ENCODE results near the gene ZBTB32. TPM values are rescaled to one million over a fixed set of nuclear protein-coding genes. Genes with fewer than 3 reads are reported as not detected.
A peak's percentile ranks its signal among the peaks of the same experiment; 100 is the strongest.
"Not testable (repeated sequence)": the region's sequence is repeated elsewhere in the genome, so short reads cannot be mapped to it uniquely, and the experiment has no call there.

The ZBTB32 gene
- 0.15 TPM for polyA plus RNA-seq (ENCODE audit: insufficient read length)

DNA sequence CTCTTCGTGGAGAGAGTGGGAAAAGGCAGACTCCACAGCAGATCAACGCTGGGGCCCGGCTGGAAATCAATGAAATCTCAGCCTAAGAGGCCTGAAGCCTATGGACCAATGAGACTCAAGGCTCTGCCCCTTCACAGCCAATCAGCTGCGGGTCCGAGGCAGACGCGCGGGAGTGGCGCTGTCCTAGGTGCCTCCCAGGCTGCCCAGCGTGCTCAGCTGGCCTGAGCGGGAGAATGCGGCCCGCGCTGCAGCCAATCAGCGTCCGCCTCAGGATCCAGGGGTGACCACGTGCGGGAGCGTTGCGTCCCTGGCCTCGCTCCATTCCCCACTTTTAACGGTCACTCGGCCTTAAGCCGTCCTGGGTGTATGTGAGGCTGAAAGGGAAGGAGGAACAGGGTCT, at the start of gene ZBTB32:
TSS of gene ZBTB32 (plus strand) at position 341 of the 400 bp plus-strand sequence. CDS start 10,069 bp downstream, outside the sequence.
- no peak for DNase-seq

GRCh38 chr19:35654828-35655227, 49.5 kb upstream of the ZBTB32 start:
- not testable (repeated sequence) for DNase-seq

GRCh38 chr19:35655600-35655999, 48.8 kb upstream of the ZBTB32 start:
- DNase-seq: no peak

- no peak for DNase-seq
Observed at GRCh38 chr19:35656700-35657099, 47.7 kb upstream of the ZBTB32 start.

DNA sequence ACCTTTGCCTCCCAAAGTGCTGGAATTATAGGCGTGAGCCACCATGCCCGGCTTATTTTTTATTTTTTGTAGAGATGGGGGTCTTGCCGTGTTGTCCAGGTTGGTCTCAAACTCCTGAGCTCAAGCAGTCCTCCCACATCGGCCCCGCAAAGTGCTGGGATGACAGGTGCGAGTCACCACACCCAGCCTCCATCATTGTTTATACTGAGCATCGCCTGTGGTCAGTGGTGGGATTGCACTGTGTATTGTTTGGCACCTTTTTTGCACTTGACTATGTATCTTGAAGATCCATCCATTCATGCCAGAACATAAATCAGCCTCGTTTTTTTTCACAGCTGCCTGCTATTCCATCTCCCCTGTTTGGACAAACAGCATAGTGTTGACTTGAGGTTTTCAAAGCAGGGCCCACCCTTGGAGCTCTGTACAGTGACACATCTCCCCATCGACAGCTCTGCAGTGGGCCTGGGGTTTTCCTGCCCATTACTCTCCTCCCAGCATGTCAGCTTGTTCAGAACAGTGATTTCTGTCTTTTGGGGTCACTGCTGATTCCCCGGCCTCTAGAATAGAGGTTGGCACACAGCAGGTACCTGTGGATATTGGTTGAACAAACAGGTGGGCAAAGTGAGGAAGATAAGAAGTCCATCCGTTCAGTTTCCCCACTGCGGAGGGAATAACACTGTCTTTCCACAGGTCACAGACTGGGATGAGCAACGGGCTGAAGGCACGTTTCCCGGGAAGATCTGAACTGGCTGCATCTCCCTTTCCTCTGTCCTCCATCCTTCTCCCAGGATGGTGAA, 46.3 kb upstream of the ZBTB32 start:
- no peak for DNase-seq

DNA sequence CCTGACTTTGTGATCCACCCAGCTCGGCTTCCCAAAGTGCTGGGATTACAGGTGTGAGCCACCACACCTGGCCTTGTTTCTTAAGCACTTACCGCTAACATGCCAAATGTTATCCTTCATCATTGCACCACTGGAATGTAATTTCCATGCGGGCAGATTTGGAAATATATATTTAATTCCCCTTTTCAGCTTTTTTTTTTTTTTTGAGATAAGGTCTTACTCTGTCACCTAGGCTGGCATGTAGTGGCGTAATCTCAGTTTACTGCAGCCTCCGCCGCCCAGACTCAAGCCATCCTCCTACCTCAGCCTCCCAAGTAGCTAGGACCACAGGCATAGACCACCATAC, 42.4 kb upstream of the ZBTB32 start:
- DNase-seq: no peak

DNA sequence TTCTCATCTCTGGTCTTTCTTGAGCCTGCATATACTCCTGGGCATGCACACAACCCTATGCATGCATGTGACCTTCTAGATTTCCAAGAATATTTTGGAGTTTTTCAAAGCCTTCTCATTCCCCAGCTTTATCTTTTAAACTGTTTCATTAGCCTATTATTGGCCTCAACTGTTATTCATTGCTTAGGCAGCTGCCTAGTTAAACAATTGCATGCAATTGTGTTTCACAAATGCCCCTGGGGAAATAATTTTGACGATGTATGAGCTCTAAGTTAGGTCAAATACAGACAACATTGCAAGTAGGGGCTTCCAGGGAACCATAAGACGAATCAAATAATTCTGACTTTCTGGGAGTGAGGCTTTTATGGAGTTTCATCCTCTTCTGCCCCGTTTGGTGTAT, 40.4 kb upstream of the ZBTB32 start:
- no peak for DNase-seq

- no peak for DNase-seq
Observed at GRCh38 chr19:35665157-35665556, 39.2 kb upstream of the ZBTB32 start.

- DNase-seq: no peak
Observed at GRCh38 chr19:35665604-35666003, 38.8 kb upstream of the ZBTB32 start.

- no peak for DNase-seq
Observed at GRCh38 chr19:35666251-35666913, 38.0 kb upstream of the ZBTB32 start, which contains the start of gene UPK1A. UPK1A (plus strand) TSS chr19:35666517; CDS start chr19:35666813, 296 bp downstream.

DNA sequence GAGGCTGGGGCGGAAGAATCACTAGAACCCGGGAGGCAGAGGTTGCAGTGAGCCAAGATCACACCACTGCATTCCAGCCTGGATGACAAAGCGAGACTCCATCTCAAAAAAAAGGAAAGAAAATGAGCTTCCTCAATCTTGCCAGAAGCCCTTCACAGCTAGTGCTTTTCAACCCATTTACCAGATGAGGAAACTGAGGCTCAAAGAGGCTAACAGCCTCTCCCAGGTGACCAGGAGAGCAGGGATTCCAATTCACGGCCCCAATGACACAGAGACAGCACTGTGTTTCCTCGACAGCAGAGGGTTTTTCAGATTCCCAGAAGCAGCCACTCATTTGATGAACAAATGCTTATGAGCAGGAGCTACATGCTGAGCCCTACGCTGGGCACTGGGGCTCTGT, 34.8 kb upstream of the ZBTB32 start:
- DNase-seq: no peak

DNA sequence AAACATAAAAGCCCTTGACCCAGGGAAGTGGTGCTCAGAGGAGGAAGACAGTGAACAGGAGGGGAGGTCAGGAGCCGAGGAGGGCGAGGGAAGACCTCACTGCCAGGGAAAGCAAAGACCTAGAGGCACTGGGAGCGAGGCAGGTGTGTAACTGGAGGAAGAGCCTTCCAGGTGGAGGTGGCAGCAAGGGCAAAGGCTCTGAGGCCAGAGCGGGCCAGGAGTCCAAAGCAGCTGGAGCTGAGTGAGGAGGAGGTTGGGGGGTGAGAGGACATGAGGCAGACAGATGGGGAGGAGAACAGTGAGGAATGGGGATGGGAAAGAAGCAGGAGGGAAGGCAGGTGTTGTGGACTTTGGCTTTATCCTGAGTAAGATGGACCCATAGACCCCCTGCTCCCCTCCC, 34.4 kb upstream of the ZBTB32 start:
- DNase-seq: no peak

GRCh38 chr19:35670686-35671085, 33.7 kb upstream of the ZBTB32 start:
- no peak for DNase-seq

DNA sequence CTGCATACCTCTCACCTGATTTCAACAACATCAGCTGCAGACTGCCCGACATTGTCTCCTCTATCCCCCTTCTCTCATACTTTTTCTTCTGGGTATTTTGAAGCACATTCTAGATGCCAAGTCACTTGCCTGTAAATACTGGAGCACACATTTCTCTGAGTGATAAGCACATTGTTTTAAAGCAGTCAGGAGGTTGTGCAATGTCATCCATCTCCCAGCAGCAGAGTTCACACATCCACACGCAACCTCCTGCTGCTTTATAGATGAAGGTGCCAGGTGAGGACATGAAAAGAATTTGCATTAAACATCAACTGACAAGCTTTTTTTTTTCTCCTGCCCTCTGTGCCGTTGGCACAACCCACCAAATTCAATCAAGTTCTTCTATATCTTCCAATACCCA, 32.5 kb upstream of the ZBTB32 start:
- no peak for DNase-seq

DNA sequence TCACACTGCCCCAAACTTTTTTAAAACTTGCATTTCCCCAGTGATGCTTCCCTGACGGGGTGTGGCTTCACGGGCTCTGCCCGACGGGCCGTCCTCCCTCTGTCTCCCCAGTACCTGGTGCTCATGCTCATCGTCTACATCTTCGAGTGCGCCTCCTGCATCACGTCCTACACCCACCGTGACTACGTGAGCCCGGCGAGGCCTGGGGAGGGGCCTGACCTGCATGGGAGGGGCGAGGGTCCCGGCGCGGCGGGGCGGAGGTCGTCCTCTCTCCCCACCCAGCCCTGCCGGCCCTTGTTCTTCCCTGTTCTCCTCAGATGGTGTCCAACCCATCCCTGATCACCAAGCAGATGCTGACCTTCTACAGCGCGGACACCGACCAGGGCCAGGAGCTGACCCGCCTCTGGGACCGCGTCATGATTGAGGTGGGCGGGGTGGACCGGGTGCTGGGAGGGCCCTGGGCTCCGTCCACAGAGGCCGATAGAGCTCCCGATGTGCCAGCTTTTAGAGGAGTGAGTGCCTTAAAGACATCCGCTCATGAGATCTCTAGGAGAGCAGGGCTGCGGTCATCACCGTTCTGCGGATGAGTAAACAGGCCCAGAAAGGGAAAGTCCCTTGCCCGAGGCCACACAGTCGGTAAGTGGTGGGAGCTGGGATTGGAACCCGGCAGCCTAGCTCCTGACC, 31.1 kb upstream of the ZBTB32 start:
- no peak for DNase-seq

DNA sequence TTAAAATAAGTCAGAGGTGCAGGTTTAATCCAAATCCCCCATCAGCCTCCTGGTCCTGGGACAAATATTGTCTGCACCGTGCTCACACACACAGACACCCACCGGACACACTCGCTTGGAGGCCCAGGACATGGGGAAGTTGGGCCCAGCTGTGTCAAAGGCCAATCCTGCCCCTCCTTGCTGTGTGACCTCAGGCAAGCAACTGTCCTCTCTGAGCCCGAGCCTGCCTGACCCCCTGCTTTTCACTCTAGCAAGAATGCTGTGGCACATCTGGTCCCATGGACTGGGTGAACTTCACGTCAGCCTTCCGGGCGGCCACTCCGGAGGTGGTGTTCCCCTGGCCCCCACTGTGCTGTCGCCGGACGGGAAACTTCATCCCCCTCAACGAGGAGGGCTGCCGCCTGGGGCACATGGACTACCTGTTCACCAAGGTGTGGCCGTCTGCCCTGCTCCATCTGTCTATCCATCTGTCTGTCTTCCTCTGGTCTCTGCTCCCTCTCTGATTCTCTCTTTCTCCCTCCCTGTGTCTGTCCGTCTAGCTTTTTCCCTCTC, 28.7 kb upstream of the ZBTB32 start:
- DNase-seq: no peak

GRCh38 chr19:35689836-35690235, 14.5 kb upstream of the ZBTB32 start:
- DNase-seq: no peak

DNA sequence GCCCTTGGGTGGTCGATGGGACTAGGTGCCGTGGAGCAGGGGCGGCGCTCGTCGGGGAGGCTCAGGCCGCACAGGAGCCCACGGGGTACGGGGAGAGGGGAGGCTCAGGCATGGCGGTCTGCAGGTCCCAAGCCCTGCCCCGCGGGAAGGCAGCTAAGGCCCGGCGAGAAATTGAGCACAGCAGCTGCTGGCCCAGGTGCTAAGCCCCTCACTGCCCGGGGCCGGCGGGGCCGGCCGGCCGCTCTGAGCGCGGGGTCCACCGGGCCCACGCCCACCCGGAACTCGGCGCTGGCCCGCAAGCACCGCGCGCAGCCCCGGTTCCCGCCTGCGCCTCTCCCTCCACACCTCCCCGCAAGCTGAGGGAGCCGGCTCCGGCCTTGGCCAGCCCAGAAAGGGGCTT, 13.3 kb upstream of the ZBTB32 start:
- not testable (repeated sequence) for DNase-seq

- no peak for DNase-seq
Observed at GRCh38 chr19:35692010-35692409, 12.3 kb upstream of the ZBTB32 start.

- no peak for DNase-seq
Observed at GRCh38 chr19:35693422-35693821, 10.9 kb upstream of the ZBTB32 start.

GRCh38 chr19:35693835-35694599, 10.3 kb upstream of the ZBTB32 start:
- peak; percentile 83 for DNase-seq

DNA sequence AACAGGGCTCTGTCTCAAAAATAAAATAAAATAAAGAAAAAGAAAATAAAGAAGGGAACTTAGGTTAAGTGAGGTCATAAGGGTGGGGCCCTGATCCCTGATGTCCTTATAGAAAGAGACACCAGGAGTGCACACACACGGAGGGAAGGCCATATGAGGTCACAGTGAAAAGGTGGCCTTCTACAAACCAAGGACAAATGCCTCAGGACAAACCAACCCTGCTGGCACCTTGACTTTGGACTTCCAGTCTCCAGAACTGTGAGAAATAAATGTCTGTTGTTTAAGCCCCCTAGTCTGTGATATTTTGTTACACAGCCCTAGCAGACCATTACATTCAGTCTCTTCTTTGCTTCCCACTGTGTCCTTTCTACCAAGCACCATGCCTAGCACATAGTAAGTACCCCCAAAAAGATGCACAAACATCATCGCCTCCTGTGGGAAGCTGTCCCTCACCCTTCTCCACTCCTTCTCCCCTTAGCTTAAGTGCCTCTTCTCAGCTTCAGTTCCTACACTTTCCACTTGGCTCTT, 8.4 kb upstream of the ZBTB32 start:
- no peak for DNase-seq

Data from hindlimb muscle (tissue), 1 donor.